Heart left ventricle (tissue), 16 donors: ENCODE measurements around the gene SPART. TPM values are rescaled to one million over a fixed set of nuclear protein-coding genes. Genes with fewer than 3 reads are reported as not detected.
"Not testable (repeated sequence)": the region's sequence is repeated elsewhere in the genome, so short reads cannot be mapped to it uniquely, and the experiment has no call there.

Experiments used
- ATAC-seq, 4 donors: fragments of 200-7000 bp; cut with Tn5 transposase; one replicate each; pipeline ENCODE4 v1.9.1; 2020 to 2022; ENCODE audit warnings: moderate library complexity in 4 of 4, mild to moderate bottlenecking in 3 of 4, moderate number of reproducible peaks in 1 of 4
- DNase-seq, 5 donors: peaks; one replicate each; pipeline ENCODE4 v3.0.0-alpha.2; 2020
- H3K27ac ChIP-seq, 12 donors: fragments of 200-600 bp; sonication (generic) in 4 of 12; one replicate each; pipeline versions ENCODE4 v1.5.0 to v1.8.0; 2016 to 2022; ENCODE audit warnings: mild to moderate bottlenecking in 2 of 12
- H3K27me3 ChIP-seq, 9 donors: fragments of 200-600 bp; sonication (generic) in 2 of 9; one replicate each; pipeline versions ENCODE4 v1.5.1 to v1.8.0; 2016 to 2022; ENCODE audit warnings: mild to moderate bottlenecking in 3 of 9
- H3K36me3 ChIP-seq, 9 donors: fragments of 200-600 bp; sonication (generic) in 2 of 9; one replicate each; pipeline versions ENCODE4 v1.5.0 to v1.8.0; 2018 to 2022; ENCODE audit warnings: mild to moderate bottlenecking in 2 of 9
- H3K4me1 ChIP-seq, 12 donors: fragments of 200-600 bp; sonication (generic) in 4 of 12; one replicate each; pipeline versions ENCODE4 v1.5.0 to v1.8.0; 2016 to 2022; ENCODE audit warnings: mild to moderate bottlenecking in 3 of 12
- H3K4me3 ChIP-seq, 12 donors: fragments of 200-600 bp; sonication (generic) in 4 of 12; one replicate each; pipeline versions ENCODE4 v1.5.0 to v1.8.0; 2017 to 2022; ENCODE audit warnings: mild to moderate bottlenecking in 9 of 12, moderate library complexity in 4 of 12
- H3K9me3 ChIP-seq, 12 donors: fragments of 200-600 bp; sonication (generic) in 4 of 12; one replicate each; pipeline versions ENCODE4 v1.5.0 to v1.8.0; 2016 to 2022; ENCODE audit warnings: mild to moderate bottlenecking in 1 of 12
- CTCF ChIP-seq, 12 donors: fragments of 200-600 bp; sonication (generic) in 4 of 12; IDR thresholded peaks; one replicate each; pipeline versions ENCODE4 v1.5.0 to v1.8.0; 2018 to 2022; ENCODE audit warnings: antibody characterized with exemption in 12 of 12, mild to moderate bottlenecking in 5 of 12
- POLR2A ChIP-seq, 2 donors: fragments of 450-650 bp; IDR thresholded peaks; one replicate each; pipeline ENCODE4 v1.6.1; 2017; ENCODE audit warnings: antibody characterized with exemption in 2 of 2, mild to moderate bottlenecking in 2 of 2, moderate library complexity in 2 of 2
- WGBS, 4 donors: extraction: QIAGEN DNeasy Blood & Tissue Kit in 2 of 4; methylation state at CpG; one replicate each; pipeline versions ENCODE4 v1.1.5 to v1.1.7; 2013 to 2018; 5-methylcytosine and 5-hydroxymethylcytosine counted together
- intact Hi-C, 10 donors: fragments of 100-400 bp; cut with DNase I; formaldehyde crosslinking; loops; one replicate each; pipeline versions ENCODE4 v1.11.1 to v1.14.2; 2022
- polyA plus RNA-seq, 2 donors: library from polyadenylated mRNA; stranded (reverse); fragments of 200-250 nt; gene quantifications; one replicate each; pipeline ENCODE4 v1.2.3, GENCODE V29; 2013
- total RNA-seq, 9 donors: library from RNA; depleted of rRNA in 2 of 9; stranded (reverse); fragments of >200 nt in 2 of 9; fragmentation: NEBNext Ultra II Directional in 3 of 9; extraction: Animal tissue kit (Norgen Biotek cat#: 25700) in 3 of 9; gene quantifications; one replicate each; pipeline versions ENCODE4 v1.1.0 to v1.2.4, GENCODE V29; 2016 to 2023
- donor health status: ischemic (EF 13 %, LVEDD 7.1; RV severe dilation, severe dysfunction).
- donor health status: healthy with polysubstance abuse.
- donor health status: DM: no; HTN: yes; CAD: no.
- donor health status: DM: no; HTN: no; CAD: no.
- donor health status: ischemic (EF 25% LVEDD 6.9; RV normal size, moderate dysfunction).
- donor health status: ischemic (EF 25% LVEDD 5.7; RV mildly dilated, moderate dysfunction).
- donor health status: healthy.
- donor health status: DM: yes; HTN: yes; CAD: no.
- donor health status: ischemic (EF 35%, LVEDD 5.7; RV mildly dilated, moderate dysfunction).
- donor health status: nonischemic (EF 11% LVEDD 7.7; RV severe dilation, severe dysfunction).
- donor health status: DM: yes; HTN: yes; CAD: no.
- donor health status: PGD.
- donor health status: ischemic (EF 29% LVEDD 5.4; RV normal size, mild dysfunction).
- donor health status: nonischemic (EF 23%, LVEDD 6.1; RV moderate dilation, normal function).

Gene SPART
- total and polyA plus RNA-seq, 11 donors = 12.5 to 41.5 (median 34.2) TPM

GRCh38 chr13:36331280-36331679 lies 14.9 kb downstream of the SPART start:
- H3K27ac ChIP-seq = no peak overlapping the region
- WGBS, 4 donors = 77 to 84% (median 83%) methylated on average over 4 of the region's 4 CpGs
- H3K4me1 ChIP-seq = peaks cover 0 to 38% (median 18%) of the 10 kb centered on the region in 12 donors
- TF ChIP-seq CTCF (IDR thresholded peaks at IDR 0.05) = no peak
- TF ChIP-seq POLR2A (IDR thresholded peaks at IDR 0.05) = no peak
- H3K36me3 ChIP-seq = peaks cover 0 to 74% (median 62%) of the 10 kb centered on the region in 9 donors
- H3K9me3 ChIP-seq = no peaks in the 10 kb centered on the region
- no peak for ATAC-seq
- H3K4me3 ChIP-seq = no peak overlapping the region
- intact Hi-C loops = no loop called here
- no peak for DNase-seq
- no peaks in the 10 kb centered on the region for H3K27me3 ChIP-seq

- TF ChIP-seq CTCF (IDR thresholded peaks at IDR 0.05) (no peak), POLR2A (IDR thresholded peaks at IDR 0.05) (no peak)
- no peak overlapping the region for H3K4me3 ChIP-seq
- peaks cover 0 to 82% (median 70%) of the 10 kb centered on the region in 9 donors for H3K36me3 ChIP-seq
- no peak overlapping the region for H3K27ac ChIP-seq
- no peaks in the 10 kb centered on the region for H3K27me3 ChIP-seq
- peaks cover 0 to 27% (median 14%) of the 10 kb centered on the region in 12 donors for H3K4me1 ChIP-seq
- 68 to 77% (median 74%) methylated on average over 4 of the region's 4 CpGs for WGBS, 4 donors
- DNase-seq (no peak), ATAC-seq (no peak)
- H3K9me3 ChIP-seq = no peaks in the 10 kb centered on the region
- intact Hi-C loops = no loop called here
These were observed 16.8 kb downstream of the SPART start for GRCh38 chr13:36329361-36329760.

DNA sequence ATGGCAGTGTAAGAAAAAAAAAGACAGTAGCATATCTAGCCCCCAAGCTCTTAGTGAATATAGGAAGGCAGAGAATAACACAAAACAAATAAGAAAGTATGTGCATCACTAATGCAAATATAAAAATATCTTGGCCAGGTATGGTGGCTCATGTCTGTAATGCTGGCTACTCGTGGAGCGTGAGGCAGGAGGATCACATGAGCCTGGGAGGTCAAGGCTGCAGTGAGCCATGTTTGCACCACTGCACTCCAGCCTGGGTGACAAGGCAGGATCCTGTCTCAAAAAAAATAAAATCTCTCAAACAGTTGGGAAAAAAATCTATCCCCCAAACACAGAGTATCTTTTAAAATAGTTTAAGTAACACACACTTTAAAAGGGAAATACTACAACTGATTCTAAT lies 17.4 kb downstream of the SPART start:
- Histone ChIP-seq H3K9me3 (no peaks in the 10 kb centered on the region), H3K27me3 (no peaks in the 10 kb centered on the region), H3K4me3 (no peak overlapping the region), H3K27ac (no peak overlapping the region), H3K4me1 (peaks cover 0 to 22% (median 12%) of the 10 kb centered on the region in 12 donors), H3K36me3 (peaks cover 0 to 83% (median 74%) of the 10 kb centered on the region in 9 donors)
- DNase-seq (no peak), ATAC-seq (no peak)
- intact Hi-C loops = no loop called here
- WGBS, 4 donors = 78 to 91% (median 85%) methylated on average over 2 of the region's 2 CpGs
- no peak for TF ChIP-seq POLR2A (IDR thresholded peaks at IDR 0.05)
- TF ChIP-seq CTCF (IDR thresholded peaks at IDR 0.05) = no peak

DNA sequence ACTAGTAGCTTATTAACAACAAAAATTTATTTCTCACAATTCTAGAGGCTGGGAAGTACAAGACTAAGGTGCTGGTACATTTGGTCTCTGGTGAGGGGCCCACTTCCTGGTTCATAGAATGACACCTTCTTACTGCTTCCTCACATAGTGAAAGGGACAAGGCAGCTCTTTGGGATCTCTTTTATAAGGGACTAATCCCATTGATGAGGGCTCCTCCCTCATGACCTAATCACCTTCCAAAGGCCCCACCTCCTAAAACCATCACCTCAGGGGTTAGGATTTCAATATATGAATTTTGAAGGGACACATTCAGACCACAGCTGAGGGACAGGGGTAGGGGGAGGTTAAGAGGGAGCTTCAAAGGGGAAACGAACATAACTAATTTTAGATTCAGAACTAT lies 20.3 kb downstream of the SPART start:
- WGBS, 4 donors = 74 to 95% (median 80%) methylated on average over 1 of the region's 1 CpG
- H3K9me3 ChIP-seq = no peaks in the 10 kb centered on the region
- DNase-seq (no peak), ATAC-seq (no peak)
- H3K36me3 ChIP-seq = peaks cover 0 to 90% (median 85%) of the 10 kb centered on the region in 9 donors
- intact Hi-C loops = no loop called here
- H3K27me3 ChIP-seq = no peaks in the 10 kb centered on the region
- TF ChIP-seq POLR2A (IDR thresholded peaks at IDR 0.05) = no peak
- TF ChIP-seq CTCF (IDR thresholded peaks at IDR 0.05) = no peak
- no peak overlapping the region for H3K4me3 ChIP-seq
- no peak overlapping the region for H3K27ac ChIP-seq
- peaks cover 0 to 6% (median 0%) of the 10 kb centered on the region in 12 donors for H3K4me1 ChIP-seq

- intact Hi-C loops, H3K9me3 ChIP-seq, H3K4me1 ChIP-seq, ATAC-seq, H3K4me3 ChIP-seq, H3K27me3 ChIP-seq, H3K27ac ChIP-seq, DNase-seq: not testable (repeated sequence)
- 81 to 87% (median 84%) methylated on average over 5 of the region's 5 CpGs for WGBS, 4 donors
- peaks cover 0 to 80% (median 75%) of the 10 kb centered on the region in 9 donors for H3K36me3 ChIP-seq
These were observed 21.3 kb downstream of the SPART start for GRCh38 chr13:36324881-36325280.
